HL-60/S4 treated with phorbol 12-myristate 13-acetate at 8.2 ng/mL for 4 days and 3 days (cell line): ENCODE measurements around the gene IRAK4.

Experiments
- in situ Hi-C: fragments of 300-500 bp; cut with MboI; formaldehyde crosslinking; loops from 2 replicates; pipeline ENCODE4 v1.15.0; 2022; ENCODE audit warnings: low sequenced_read_pairs

The IRAK4 gene

GRCh38 chr12:43764528-43764927, 5.8 kb downstream of the IRAK4 start:
- in situ Hi-C loops = no loop called here

DNA sequence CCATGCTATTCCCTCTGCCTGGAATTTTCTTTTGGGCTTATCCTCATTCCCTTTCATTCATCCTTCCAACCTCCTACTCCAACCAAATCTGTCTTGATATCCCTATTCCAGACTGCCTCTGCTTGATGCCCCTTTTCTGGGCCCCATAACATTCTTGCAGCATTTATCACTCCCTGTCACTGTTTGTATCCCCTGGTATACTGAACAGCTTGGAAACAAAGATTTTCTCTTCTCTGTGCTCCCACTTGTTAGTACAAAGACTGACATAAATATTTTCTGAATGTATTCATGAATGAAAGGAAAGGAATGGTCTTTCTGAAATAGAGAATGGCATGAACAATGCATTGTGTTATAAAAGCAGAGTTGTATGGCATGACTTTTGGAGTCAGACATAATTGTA, 7.5 kb downstream of the IRAK4 start:
- in situ Hi-C loops = no loop called here

DNA sequence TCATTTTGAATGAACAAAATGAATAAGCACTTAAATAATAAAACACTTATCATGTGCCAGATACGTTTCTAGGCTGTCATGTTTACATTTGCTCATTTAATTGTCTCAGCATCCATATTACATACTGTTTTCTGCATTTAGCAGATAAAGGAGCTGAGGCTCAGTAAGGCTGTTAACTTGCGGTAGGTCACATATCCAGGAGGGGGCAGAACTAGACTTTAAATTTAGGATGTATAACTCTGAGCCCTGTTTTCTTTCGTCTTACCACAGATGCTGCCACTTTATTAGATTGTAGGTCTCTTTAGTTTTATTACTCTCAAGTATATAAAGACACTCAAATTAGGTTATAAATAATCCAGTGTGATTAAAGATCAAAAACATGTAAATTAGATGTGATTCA, 17.7 kb downstream of the IRAK4 start:
- in situ Hi-C loops = no loop called here

DNA sequence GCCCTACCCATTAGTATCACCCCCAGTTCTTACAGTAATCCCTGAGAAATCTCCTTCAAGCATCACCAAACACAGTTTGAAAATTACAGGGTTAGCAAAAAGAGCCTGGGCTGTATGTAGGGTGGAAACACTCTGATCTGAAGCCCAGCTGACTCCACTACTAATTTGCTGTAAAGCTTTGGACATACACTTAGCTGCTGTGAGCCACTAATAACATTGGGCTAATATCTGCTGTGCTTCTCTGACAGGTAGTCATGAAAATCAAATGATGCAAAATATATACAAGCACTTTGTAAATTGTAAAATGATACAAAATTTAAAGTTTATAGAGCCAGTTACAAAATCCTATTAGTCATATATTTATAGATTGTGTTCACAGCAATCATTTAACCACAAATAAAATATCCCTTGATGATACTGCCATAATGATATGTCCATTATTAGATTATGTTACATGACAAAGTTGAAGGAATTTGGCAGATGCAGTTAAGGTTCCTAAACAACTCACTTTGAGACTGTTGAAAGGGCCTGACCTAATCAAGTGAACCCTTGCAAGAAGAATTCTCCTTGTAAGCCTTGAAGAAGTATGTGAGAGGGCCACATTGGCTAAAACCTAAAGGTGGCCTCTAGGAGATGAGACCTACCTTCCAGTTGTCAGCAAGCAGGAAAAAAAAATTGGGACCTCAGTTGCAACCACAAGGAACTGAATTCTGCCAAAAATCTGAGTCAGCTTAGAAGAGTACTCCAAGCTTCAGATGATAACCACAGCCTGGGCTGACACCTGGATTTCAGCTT, 28.3 kb downstream of the IRAK4 start:
- in situ Hi-C loops = no loop called here

DNA sequence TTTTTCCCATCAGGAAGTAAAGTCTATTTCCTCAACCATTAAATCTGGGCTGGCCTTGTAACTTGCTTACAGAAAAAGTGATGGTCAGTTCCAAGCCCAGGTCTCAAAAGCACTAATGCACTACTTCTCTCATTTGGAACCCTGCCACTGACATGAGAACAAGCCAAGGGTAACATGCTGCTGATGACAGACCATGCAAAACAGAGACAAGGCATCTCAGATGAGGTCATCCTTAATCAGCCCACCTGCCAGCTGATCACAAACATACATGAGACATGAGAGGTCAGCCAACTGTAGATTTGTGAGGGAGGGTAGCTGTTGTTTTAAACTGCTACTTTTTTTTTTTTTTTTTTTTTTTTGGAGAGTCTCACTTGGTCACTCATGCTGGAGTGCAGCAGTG, 31.2 kb downstream of the IRAK4 start:
- in situ Hi-C loops = no loop called here

DNA sequence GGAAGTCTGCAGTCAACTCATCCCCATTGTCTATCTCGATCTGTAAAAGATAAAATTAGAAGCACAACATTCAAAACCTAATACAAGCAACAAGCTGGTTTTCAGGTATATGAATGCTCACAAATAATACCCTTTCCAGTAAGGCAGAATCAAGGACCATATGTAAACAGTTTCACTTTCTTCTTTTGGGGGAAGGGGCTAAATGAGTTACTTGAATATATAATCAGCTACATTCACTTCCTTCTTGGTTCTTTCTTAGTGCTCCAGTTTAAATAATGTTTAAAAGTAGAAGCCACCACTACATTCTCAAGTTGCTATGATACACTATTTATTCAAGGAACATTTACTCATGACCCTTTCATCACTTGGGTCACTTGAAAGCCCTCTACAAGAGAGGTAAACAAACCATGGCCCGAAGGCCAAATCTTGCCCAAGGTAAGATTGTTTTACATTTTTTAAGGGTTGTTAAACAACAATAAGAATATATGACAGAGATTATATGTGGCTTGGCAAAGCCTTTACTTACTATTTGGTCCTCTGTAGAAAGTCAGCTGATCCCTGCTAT, 37.0 kb downstream of the IRAK4 start:
- in situ Hi-C loops = no loop called here

GRCh38 chr12:43797561-43798217, 38.9 kb downstream of the IRAK4 start:
- in situ Hi-C loops = no loop called here

DNA sequence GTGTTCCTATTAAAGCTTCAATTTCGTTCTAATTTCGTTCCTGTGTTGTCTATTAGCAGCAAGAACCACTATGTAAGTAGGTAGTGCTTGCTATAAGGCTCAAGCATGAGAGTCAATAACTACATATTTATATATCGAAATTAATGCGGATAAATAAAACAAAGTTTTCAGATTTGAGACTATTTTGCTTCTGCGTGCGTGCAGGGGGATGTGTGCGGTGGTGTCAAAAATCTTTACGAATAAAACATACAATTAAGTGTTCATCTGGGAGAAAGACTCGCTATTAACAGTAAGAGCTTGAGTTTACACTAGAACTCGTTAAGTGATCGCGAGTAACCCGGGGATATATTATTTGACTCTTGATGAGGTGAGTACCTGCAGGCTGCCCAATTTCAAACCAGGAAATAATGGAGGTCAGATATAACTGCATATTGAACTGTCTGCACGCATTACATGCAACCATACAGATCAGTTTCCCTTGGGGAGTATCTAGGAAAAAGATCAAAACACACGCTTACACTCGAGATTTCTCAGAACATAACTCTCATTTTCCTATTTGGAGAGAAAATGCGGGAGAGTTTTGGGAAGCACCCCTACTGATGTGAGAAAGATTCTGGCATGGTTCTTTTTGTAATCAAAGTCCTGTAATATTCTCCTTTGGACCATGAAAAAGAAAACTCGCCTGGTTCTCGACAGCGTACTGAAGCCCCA, 46.6 kb downstream of the IRAK4 start:
- in situ Hi-C loops = no loop called here

- in situ Hi-C loops = no loop called here
Measured at GRCh38 chr12:43805860-43806736, 47.3 kb downstream of the IRAK4 start, which contains the start of gene TWF1. Gene TWF1, minus strand, starts transcription at chr12:43806317. Its CDS starts 72 bp downstream, at chr12:43806245.

DNA sequence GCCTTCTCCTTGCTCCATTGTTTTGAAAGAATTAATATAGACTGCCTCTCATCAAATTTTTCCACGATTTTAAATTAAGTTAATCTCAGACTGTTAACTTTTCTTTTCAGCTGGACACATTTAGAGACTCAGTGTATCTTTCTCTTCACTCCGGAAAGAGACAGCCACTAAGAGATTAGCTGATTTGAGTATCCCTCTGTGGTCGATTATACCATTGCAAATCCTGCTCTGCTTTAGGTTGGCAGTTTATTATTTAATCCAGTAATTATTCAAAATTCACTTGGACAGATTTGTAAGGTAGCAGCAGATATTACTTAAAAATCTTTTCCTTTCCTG, 48.0 kb downstream of the IRAK4 start:
- in situ Hi-C loops = no loop called here

DNA sequence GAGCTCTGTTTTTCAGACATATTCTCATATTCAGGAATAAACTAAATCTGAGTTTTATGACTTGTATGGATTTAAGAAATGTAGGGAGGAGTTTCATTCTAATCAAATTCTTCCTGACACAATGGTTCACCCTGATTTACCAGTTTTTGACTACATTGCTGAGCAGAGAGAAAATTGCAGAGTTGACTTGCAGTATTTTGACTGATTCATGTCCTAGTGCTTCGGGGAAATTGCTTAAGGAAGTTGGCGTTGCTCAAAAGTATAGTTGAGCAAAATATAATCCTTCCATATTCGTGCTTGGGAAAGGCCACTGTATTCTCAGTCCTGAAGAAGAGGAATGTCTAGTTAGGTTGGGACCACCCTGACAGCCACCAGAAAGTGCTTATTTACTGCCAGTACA, 48.6 kb downstream of the IRAK4 start:
- in situ Hi-C loops = no loop called here

GRCh38 chr12:43812057-43812456, 53.3 kb downstream of the IRAK4 start:
- in situ Hi-C loops = no loop called here

GRCh38 chr12:43812926-43813325, 54.2 kb downstream of the IRAK4 start:
- in situ Hi-C loops = no loop called here

DNA sequence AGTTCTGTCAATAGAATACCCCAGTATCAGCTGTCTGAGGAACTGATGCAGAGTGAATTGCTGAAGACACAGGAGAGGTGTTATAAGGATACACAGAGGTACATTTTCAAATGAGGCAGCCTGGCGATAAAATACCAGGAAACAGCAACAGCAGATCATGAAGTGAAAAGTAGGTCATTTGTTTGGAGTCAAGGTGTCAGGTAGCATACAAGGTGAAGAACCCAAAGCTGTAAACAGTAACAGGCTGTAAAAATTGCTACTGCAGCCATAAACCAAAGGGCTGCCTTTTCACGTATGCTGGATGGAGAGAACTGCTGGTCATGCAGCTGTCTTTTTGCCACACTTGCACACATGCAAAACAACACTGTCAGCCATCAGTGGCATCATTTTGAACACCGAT, 56.7 kb downstream of the IRAK4 start:
- in situ Hi-C loops = no loop called here

DNA sequence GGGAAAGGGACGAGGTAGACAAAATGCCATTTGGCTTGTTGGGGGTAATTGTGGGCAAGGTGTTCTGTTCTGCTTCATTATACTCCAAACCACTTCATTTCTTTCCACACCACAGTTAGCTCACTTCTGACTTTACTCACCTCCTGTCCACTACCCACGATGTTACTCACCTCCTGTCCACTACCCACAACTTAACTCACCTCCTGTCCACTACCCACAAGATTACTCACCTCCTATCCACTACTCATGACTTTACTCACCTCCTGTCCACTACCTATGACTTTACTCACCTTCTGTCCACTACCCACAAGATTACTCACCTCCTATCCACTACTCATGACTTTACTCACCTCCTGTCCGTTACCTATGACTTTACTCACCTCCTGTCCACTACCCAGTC, 57.4 kb downstream of the IRAK4 start:
- in situ Hi-C loops = no loop called here

- in situ Hi-C loops = no loop called here
Measured at GRCh38 chr12:43824207-43824775, 65.5 kb downstream of the IRAK4 start.

DNA sequence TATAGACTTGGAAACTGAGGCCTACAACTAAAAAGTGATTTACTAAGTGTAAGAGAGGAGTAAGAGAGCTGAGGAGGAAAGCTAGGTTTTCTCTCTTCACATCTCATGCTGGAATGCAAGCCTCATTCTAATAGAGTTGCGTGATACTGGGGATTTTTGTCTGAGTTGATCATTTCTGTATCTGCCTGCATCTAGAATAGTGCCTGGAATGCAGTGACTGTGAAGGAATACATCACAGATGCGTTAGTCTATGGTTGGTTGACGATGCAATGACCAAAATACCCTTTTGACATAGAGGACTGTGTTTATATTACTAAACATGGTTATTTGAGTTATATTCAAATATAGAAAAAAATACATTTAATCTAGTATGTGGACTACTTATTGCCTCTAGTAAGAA, 67.9 kb downstream of the IRAK4 start:
- in situ Hi-C loops = no loop called here

GRCh38 chr12:43827093-43827492, 68.3 kb downstream of the IRAK4 start:
- in situ Hi-C loops = no loop called here

DNA sequence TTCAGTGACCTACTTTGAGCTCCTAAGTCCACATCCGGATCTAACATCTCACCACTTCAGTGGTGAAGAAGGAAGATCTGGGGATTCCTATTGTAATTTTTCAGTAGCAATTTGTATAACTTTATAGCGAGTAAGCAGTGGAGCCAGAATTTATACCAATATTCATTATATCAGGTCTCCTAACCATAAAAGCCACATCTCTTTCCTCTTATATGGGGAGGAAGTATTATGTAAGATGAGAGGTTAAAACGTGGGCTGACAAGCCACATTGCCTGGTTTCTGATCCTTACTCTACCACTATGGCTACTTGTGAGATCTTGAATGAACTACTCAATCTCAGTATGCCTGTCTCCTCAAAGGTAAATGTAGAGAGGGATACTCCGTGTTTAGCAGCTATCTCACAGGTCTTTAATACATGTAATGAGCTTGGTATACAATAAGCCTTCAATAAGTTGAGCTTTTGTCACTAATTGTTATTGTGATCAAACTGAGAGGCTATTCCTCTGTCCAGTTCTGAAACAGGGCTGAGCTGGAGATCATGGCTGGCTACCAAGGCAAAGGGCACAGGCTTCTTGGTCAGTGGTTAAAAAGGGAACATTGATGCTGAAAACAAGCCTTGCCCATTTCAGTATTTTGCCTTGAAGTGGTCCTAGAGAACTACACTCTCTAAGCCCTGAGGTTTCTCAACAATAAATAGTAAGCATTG, 73.9 kb downstream of the IRAK4 start:
- in situ Hi-C loops = no loop called here

GRCh38 chr12:43835264-43835655, 76.5 kb downstream of the IRAK4 start:
- in situ Hi-C loops = no loop called here
